ENCODE measurements around the gene LNX1. TPM values are rescaled to one million over a fixed set of nuclear protein-coding genes. Genes with fewer than 3 reads are reported as not detected.
"Not testable (repeated sequence)": the region's sequence is repeated elsewhere in the genome, so short reads cannot be mapped to it uniquely, and the experiment has no call there.

Gene LNX1
- polyA plus RNA-seq, 1 experiment, result 2.6 TPM

- POLR2A ChIA-PET, result interaction anchor here (0.5 to 0.7 kb wide), 2 partner anchors 14 to 18 kb away, joined by 3 to 10 read pairs; no protein-coding TSS in a partner anchor
- no peaks in the 10 kb centered on the region; the same call in 1 of the 2 replicates for H3K9me3 ChIP-seq (ENCODE audit: control insufficient read depth, insufficient read depth, low read length)
- H3K4me3 ChIP-seq (ENCODE audit: low read depth, low read length), result no peak overlapping the region
- CTCF ChIA-PET, result interaction anchor here (0.6 to 1.6 kb wide), 5 partner anchors 16 to 757 kb away, joined by 3 to 7 read pairs (median 4); no protein-coding TSS in a partner anchor
- H3K27me3 ChIP-seq (ENCODE audit: control insufficient read depth, insufficient read depth, low read length), result no peaks in the 10 kb centered on the region
- H3K27ac ChIP-seq (ENCODE audit: low read depth, low read length), result peak overlapping the region; percentile 97
- peak; percentile 95 for DNase-seq (ENCODE audit: low read depth, low spot score)
- TF ChIP-seq CTCF (IDR thresholded peaks at IDR 0.05; ENCODE audit: low read depth, low read length), result 0 out of 2 replicates have a peak, but pooled peaks have one; percentile 6
These were observed 114.9 kb downstream of the LNX1 start for GRCh38 chr4:53476232-53477037.

- H3K27me3 ChIP-seq (ENCODE audit: control insufficient read depth, insufficient read depth, low read length); CTCF ChIA-PET; POLR2A ChIA-PET; DNase-seq (ENCODE audit: low read depth, low spot score); H3K4me3 ChIP-seq (ENCODE audit: low read depth, low read length); H3K27ac ChIP-seq (ENCODE audit: low read depth, low read length): not testable (repeated sequence)
- H3K9me3 ChIP-seq (ENCODE audit: control insufficient read depth, insufficient read depth, low read length), result peaks cover 12% of the 10 kb centered on the region
These were observed 124.7 kb downstream of the LNX1 start for GRCh38 chr4:53466576-53466975.

GRCh38 chr4:53465891-53466290 is 125.4 kb downstream of the LNX1 start:
- Histone ChIP-seq H3K4me3 (ENCODE audit: low read depth, low read length) (no peak overlapping the region), H3K9me3 (ENCODE audit: control insufficient read depth, insufficient read depth, low read length) (peaks cover 12% of the 10 kb centered on the region), H3K27ac (ENCODE audit: low read depth, low read length) (no peak overlapping the region), H3K27me3 (ENCODE audit: control insufficient read depth, insufficient read depth, low read length) (no peaks in the 10 kb centered on the region)
- no peak for DNase-seq (ENCODE audit: low read depth, low spot score)
- POLR2A ChIA-PET, result no interaction called here
- no peak for TF ChIP-seq CTCF (IDR thresholded peaks at IDR 0.05; ENCODE audit: low read depth, low read length)
- CTCF ChIA-PET, result interaction anchor here (1.6 kb wide), 1 partner anchor 25 kb away, joined by 6 read pairs; no protein-coding TSS in a partner anchor

GRCh38 chr4:53465281-53465680 is 126.0 kb downstream of the LNX1 start:
- Histone ChIP-seq H3K27ac (ENCODE audit: low read depth, low read length) (no peak overlapping the region), H3K27me3 (ENCODE audit: control insufficient read depth, insufficient read depth, low read length) (no peaks in the 10 kb centered on the region), H3K9me3 (ENCODE audit: control insufficient read depth, insufficient read depth, low read length) (peaks cover 12% of the 10 kb centered on the region), H3K4me3 (ENCODE audit: low read depth, low read length) (no peak overlapping the region)
- ChIA-PET POLR2A (no interaction called here), CTCF (interaction anchor here (0.6 to 1.6 kb wide), 3 partner anchors 14 to 238 kb away, joined by 3 to 6 read pairs (median 3); no protein-coding TSS in a partner anchor)
- TF ChIP-seq CTCF (IDR thresholded peaks at IDR 0.05; ENCODE audit: low read depth, low read length), result no peak
- no peak for DNase-seq (ENCODE audit: low read depth, low spot score)

GRCh38 chr4:53463340-53463739 is 127.9 kb downstream of the LNX1 start:
- DNase-seq (ENCODE audit: low read depth, low spot score), result no peak
- CTCF ChIA-PET, result interaction anchor here (0.6 kb wide), 1 partner anchor 464 kb away, joined by 4 read pairs; no protein-coding TSS in a partner anchor

More at GRCh38 chr4:53463340-53463739, 127.9 kb downstream of the LNX1 start:
- Histone ChIP-seq H3K9me3 (ENCODE audit: control insufficient read depth, insufficient read depth, low read length) (peaks cover 12% of the 10 kb centered on the region), H3K27ac (ENCODE audit: low read depth, low read length) (no peak overlapping the region), H3K27me3 (ENCODE audit: control insufficient read depth, insufficient read depth, low read length) (no peaks in the 10 kb centered on the region), H3K4me3 (ENCODE audit: low read depth, low read length) (no peak overlapping the region)
- no peak for TF ChIP-seq CTCF (IDR thresholded peaks at IDR 0.05; ENCODE audit: low read depth, low read length)
- POLR2A ChIA-PET, result no interaction called here
